WTC11 (cell line): ENCODE measurements around the gene PRPH. TPM values are rescaled to one million over a fixed set of nuclear protein-coding genes. Genes with fewer than 3 reads are reported as not detected.
"Not testable (repeated sequence)": the region's sequence is repeated elsewhere in the genome, so short reads cannot be mapped to it uniquely, and the experiment has no call there.

Source experiments
- ATAC-seq: fragments of 200-7000 bp; cut with Tn5 transposase; 2 replicates; pipeline ENCODE4 v1.10.0; 2021; ENCODE audit warnings: mild to moderate bottlenecking, moderate library complexity
- CTCF ChIA-PET: fragments of 300-600 bp; sonication (Branson Sonifier 250); formaldehyde crosslinking; loops from one replicate; lab custom pipeline; 2021; ENCODE audit warnings: antibody characterized with exemption; lab: Charles Lee
- POLR2A ChIA-PET: fragments of 350-600 bp; sonication (Branson Sonifier 250); formaldehyde crosslinking; loops from one replicate; lab custom pipeline; 2021; ENCODE audit warnings: antibody characterized with exemption; lab: Charles Lee
- DNase-seq: peaks from one replicate; pipeline ENCODE4 v3.0.0; 2021; ENCODE audit warnings: low spot score
- H3K27ac Mint-ChIP-seq: 2 replicates; pipeline ENCODE4 v1.8.0; 2021; ENCODE audit warnings: mixed read lengths
- H3K27me3 Mint-ChIP-seq: 2 replicates; pipeline ENCODE4 v1.8.0; 2021; ENCODE audit warnings: low read depth, mild to moderate bottlenecking, moderate library complexity, mixed read lengths
- H3K36me3 Mint-ChIP-seq: 2 replicates; pipeline ENCODE4 v1.8.0; 2021; ENCODE audit warnings: mixed read lengths
- H3K4me1 Mint-ChIP-seq: 2 replicates; pipeline ENCODE4 v1.8.0; 2022; ENCODE audit warnings: mixed read lengths
- H3K4me3 Mint-ChIP-seq: 2 replicates; pipeline ENCODE4 v1.8.0; 2021; ENCODE audit warnings: mild to moderate bottlenecking, moderate library complexity, mixed read lengths
- H3K9me3 Mint-ChIP-seq: 2 replicates; pipeline ENCODE4 v1.8.0; 2021; ENCODE audit warnings: mixed read lengths
- CREM ChIP-seq: sonication (generic); formaldehyde crosslinking; IDR thresholded peaks from 2 replicates; pipeline ENCODE4 v1.8.1; 2022; ENCODE audit warnings: mild to moderate bottlenecking, missing genetic modification reagents, moderate library complexity
- GABPB1 ChIP-seq: sonication (generic); formaldehyde crosslinking; IDR thresholded peaks from 2 replicates; pipeline ENCODE4 v1.8.1; 2023; ENCODE audit warnings: mild to moderate bottlenecking, missing genetic modification reagents
- NFYB ChIP-seq: sonication (generic); formaldehyde crosslinking; conservative IDR thresholded peaks from 2 replicates; pipeline ENCODE4 v1.8.0; 2022; ENCODE audit warnings: low read depth, missing genetic modification reagents
- ZNF317 ChIP-seq: sonication (generic); formaldehyde crosslinking; IDR thresholded peaks from 2 replicates; pipeline ENCODE4 v1.8.1; 2023; ENCODE audit warnings: low read depth, mild to moderate bottlenecking, moderate library complexity, missing genetic modification reagents, borderline replicate concordance
- total RNA-seq: library from RNA; stranded (reverse); gene quantifications from 3 replicates; pipeline ENCODE4 v1.2.3, GENCODE V29; 2021
- TF ChIP-seq, protein P1 (sequence below): fragments of 250-450 bp; sonication (Bioruptor Pico); conservative IDR thresholded peaks from 2 replicates; pipeline ENCODE4 v1.9.0; 2021; ENCODE audit warnings: mild to moderate bottlenecking
- TF ChIP-seq, protein P2 (sequence below): fragments of 250-450 bp; sonication (Bioruptor Pico); IDR thresholded peaks from 2 replicates; pipeline ENCODE4 v1.9.0; 2021; ENCODE audit warnings: mild to moderate bottlenecking
- TF ChIP-seq, protein P3 (sequence below): sonication (generic); formaldehyde crosslinking; IDR thresholded peaks from 2 replicates; pipeline ENCODE4 v1.8.1; 2023; ENCODE audit warnings: mild to moderate bottlenecking, moderate library complexity, missing genetic modification reagents

Gene PRPH
- total RNA-seq, 1 experiment from 2014 or later: 2.4 TPM

DNA sequence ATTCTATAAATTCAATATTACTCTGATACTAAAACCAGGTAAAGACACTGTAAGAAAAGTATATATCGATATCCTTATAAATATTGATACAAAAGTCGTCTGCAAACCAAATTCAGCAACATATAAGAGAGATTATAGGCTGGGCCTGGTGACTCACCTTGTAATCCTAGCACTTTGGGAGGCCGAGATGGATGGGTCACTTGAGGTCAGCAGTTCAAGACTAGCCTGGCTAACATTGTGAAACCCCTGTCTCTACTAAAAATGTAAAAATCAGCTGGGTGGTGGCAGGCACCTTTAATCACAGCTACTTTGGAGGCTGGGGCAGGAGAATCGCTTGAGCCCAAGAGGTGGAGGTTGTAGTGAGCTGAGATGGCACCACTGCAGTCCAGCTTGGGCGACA lies 43.6 kb upstream of the PRPH start (continued):
- TF ChIP-seq, protein P1, sequence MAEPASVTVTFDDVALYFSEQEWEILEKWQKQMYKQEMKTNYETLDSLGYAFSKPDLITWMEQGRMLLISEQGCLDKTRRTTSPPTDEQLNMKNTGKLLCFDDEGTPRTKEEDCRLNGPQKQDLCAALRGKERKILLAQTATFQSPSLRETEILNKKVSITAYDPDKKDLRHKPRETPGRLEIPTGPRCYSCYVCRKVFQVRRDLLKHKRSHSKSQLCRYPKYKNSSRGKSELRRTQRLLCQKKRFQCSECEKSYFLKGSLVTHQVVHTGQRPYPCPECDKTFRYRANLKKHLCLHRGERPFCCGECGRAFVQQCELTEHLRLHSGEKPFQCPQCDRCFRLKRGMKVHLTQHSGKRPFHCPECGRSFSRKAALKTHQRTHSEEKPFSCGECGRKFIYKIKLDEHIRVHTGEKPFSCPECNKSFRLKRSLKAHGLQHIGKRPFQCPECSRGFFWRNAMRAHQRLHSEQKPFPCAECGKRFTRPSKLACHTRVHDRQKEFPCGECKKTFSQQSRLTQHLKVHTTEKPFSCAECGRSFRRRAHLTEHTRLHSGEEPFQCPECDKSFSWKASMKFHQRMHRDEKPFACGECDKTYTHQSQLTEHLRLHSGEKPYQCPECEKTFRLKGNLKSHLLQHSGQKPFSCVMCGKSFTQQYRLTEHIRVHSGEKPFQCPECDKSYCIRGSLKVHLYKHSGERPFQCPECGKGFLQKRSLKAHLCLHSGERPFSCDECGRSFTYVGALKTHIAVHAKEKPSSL (CRISPR knock-in tag): no peak

DNA sequence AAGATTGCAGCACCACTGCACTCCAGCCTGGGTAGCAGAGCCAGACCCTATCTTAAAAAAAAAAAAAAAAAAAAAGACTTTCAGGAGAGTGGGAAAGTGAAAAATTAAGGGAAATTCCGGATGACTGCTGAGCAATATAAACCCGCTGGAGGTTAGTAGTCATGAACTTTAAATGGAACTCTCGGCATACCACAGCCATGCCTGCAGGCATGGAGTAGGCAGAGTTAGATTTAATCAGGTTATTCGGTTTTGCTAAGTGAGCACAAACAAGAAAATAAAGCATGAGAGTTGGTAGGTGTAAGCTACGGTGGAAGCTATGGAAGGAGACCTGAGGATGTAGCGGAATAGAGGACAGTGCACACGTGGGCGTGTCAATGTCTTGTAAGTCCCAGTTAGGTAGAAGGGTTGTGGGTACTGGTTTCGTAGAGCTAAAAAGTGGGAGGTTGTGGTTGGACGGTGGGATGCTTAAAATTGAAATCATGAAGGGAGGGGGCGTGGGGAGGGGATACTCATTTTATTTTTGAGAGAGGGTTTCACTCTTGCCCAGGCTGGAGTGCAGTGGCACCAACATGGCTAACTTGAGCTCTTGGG lies 41.8 kb upstream of the PRPH start:
- H3K27me3 Mint-ChIP-seq: no peaks in the 10 kb centered on the region
- H3K4me1 Mint-ChIP-seq: no peaks in the 10 kb centered on the region
- H3K4me3 Mint-ChIP-seq: no peak overlapping the region
- H3K36me3 Mint-ChIP-seq: no peaks in the 10 kb centered on the region
- ChIA-PET CTCF (interaction anchor here (0.6 to 2.0 kb wide), 2 partner anchors 43 to 93 kb away, joined by 4 to 7 read pairs; partner anchors contain the start of gene PRPH), POLR2A (interaction anchor here (0.7 kb wide), 1 partner anchor 38 kb away, joined by 9 read pairs; no protein-coding TSS in a partner anchor)
- H3K27ac Mint-ChIP-seq: no peak overlapping the region
- TF ChIP-seq, protein P2, sequence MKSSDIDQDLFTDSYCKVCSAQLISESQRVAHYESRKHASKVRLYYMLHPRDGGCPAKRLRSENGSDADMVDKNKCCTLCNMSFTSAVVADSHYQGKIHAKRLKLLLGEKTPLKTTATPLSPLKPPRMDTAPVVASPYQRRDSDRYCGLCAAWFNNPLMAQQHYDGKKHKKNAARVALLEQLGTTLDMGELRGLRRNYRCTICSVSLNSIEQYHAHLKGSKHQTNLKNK (CRISPR knock-in tag): no peak
- ATAC-seq: no peak
- H3K9me3 Mint-ChIP-seq: no peaks in the 10 kb centered on the region
- DNase-seq: no peak

DNA sequence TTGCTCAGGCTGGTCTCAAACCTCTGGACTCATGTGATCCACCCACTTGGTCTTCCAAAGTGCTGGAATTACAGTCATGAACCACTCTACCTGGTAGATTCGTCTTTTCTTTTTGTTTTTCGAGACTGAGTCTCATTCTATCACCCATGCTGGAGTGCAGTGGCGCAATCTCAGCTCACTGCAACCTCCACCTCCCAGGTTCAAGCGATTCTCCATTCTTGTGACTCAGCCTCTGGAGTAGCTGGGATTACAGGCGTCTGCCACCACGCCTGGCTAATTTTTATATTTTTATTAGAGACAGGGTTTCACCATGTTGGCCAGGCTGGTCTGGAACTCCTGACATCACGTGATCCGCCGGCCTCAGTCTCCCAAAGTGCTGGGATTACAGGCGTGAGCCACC lies 39.5 kb upstream of the PRPH start:
- ATAC-seq, DNase-seq, H3K27ac Mint-ChIP-seq, H3K9me3 Mint-ChIP-seq, H3K4me1 Mint-ChIP-seq, H3K4me3 Mint-ChIP-seq, POLR2A ChIA-PET, H3K27me3 Mint-ChIP-seq, H3K36me3 Mint-ChIP-seq: not testable (repeated sequence)
- CTCF ChIA-PET: interaction anchor here (1.2 to 2.0 kb wide), 2 partner anchors 20 to 41 kb away, joined by 3 to 7 read pairs; partner anchors contain the start of gene PRPH

DNA sequence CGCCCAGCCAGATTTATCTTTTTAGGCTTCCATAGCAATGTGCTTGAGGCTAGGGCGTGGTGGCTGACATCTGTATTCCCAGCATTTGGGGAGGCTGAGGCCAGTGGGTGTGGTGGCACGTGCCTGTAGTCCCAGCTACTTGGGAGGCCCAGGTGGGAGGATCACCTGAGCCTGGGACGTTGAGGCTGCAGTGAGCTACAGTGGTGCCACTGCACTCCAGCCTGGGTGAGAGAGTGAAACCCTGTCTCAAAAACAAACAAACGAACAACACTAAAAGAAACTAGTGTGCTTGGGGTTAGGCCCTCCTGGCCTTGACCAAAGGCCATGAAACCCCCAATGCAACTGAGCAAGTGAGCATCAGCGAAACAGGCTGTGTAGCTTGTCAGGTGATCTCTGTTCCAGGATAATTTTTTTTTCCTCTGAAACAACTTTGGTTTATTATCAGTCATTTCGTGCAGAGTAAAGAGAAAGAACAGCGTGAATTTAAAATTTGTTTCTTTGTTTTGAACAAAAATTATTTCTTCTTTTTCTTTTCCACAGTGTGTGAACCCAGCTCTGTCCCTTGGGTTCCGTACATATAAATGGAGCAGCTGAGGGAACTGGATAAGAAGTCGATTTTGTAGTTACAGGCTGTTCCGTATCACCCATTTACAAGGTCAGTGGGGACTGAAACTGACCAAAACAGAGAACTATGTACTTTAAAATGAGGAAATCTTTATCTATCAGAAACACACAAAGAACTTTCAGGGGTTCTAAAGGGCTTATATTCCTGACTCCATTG lies 38.9 kb upstream of the PRPH start:
- no peaks in the 10 kb centered on the region for H3K27me3 Mint-ChIP-seq
- no peak overlapping the region; the same call in 1 of the 2 replicates for H3K27ac Mint-ChIP-seq
- H3K4me1 Mint-ChIP-seq: peaks cover 4% of the 10 kb centered on the region; the same call in 1 of the 2 replicates
- no peaks in the 10 kb centered on the region for H3K9me3 Mint-ChIP-seq
- no peaks in the 10 kb centered on the region for H3K36me3 Mint-ChIP-seq
- no peak overlapping the region for H3K4me3 Mint-ChIP-seq
- no peak for DNase-seq
- ChIA-PET POLR2A (no interaction called here), CTCF (interaction anchor here (1.0 to 1.2 kb wide), 2 partner anchors 21 to 33 kb away, joined by 3 to 4 read pairs; no protein-coding TSS in a partner anchor)
- TF ChIP-seq CREM: no peak
- TF ChIP-seq GABPB1 (CRISPR knock-in tag): peak; percentile 53; the same call in 1 of the 2 replicates
- TF ChIP-seq ZNF317: no peak
- TF ChIP-seq NFYB (CRISPR knock-in tag): no peak
- TF ChIP-seq, protein P3, sequence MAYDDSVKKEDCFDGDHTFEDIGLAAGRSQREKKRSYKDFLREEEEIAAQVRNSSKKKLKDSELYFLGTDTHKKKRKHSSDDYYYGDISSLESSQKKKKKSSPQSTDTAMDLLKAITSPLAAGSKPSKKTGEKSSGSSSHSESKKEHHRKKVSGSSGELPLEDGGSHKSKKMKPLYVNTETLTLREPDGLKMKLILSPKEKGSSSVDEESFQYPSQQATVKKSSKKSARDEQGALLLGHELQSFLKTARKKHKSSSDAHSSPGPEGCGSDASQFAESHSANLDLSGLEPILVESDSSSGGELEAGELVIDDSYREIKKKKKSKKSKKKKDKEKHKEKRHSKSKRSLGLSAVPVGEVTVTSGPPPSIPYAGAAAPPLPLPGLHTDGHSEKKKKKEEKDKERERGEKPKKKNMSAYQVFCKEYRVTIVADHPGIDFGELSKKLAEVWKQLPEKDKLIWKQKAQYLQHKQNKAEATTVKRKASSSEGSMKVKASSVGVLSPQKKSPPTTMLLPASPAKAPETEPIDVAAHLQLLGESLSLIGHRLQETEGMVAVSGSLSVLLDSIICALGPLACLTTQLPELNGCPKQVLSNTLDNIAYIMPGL (CRISPR knock-in tag): no peak
- no peak for ATAC-seq

DNA sequence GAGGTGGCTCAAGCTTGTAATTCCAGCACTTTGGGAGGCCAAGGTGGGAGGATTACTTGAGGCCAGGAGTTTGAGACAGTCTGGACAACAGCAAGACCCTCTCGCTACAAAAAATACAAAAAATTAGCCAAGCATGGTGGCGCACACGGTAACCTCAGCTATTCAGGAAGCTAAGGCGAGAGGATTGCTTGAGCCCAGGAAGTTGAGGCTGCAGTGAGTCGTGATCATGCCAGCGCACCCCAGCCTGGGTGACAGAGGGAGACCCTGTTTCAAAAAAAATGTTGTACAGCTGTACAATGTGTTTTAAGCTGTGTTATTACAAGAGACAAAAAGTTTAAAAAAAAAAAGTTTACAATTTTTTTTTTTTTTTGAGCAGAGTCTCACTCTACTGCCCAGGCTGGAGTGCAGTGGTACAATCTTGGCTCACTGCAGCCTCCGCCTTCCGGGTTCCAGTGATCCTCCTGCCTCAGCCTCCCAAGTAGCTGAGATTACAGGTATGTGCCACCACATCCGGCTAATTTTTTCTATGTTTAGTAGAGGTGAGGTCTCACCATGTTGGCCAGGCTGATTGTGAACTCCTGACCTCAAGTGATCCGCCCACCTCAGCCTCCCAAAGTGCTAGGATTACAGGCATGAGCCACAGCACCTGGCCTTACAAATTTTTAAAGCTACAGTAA lies 37.3 kb upstream of the PRPH start:
- POLR2A ChIA-PET: interaction anchor here (0.7 kb wide), 1 partner anchor 243 kb away, joined by 3 read pairs; no protein-coding TSS in a partner anchor

More for the DNA sequence above, 37.3 kb upstream of the PRPH start:
- ATAC-seq, H3K27ac Mint-ChIP-seq, H3K4me3 Mint-ChIP-seq, H3K36me3 Mint-ChIP-seq, DNase-seq, H3K9me3 Mint-ChIP-seq, H3K4me1 Mint-ChIP-seq, H3K27me3 Mint-ChIP-seq: not testable (repeated sequence)
- CTCF ChIA-PET: interaction anchor here (0.6 to 1.0 kb wide), 3 partner anchors 31 to 323 kb away, joined by 3 to 4 read pairs (median 4); no protein-coding TSS in a partner anchor
